HG02642 (cell line): Measurements from ENCODE around the gene NOTCH1.

Source experiments
- ATAC-seq: cut with Tn5 transposase; IDR thresholded peaks from one replicate; pipeline ENCODE4 v1.9.1; 2021; ENCODE audit warnings: mild to moderate bottlenecking; ENCODE audit not compliant: unreplicated experiment, poor library complexity

The NOTCH1 gene

DNA sequence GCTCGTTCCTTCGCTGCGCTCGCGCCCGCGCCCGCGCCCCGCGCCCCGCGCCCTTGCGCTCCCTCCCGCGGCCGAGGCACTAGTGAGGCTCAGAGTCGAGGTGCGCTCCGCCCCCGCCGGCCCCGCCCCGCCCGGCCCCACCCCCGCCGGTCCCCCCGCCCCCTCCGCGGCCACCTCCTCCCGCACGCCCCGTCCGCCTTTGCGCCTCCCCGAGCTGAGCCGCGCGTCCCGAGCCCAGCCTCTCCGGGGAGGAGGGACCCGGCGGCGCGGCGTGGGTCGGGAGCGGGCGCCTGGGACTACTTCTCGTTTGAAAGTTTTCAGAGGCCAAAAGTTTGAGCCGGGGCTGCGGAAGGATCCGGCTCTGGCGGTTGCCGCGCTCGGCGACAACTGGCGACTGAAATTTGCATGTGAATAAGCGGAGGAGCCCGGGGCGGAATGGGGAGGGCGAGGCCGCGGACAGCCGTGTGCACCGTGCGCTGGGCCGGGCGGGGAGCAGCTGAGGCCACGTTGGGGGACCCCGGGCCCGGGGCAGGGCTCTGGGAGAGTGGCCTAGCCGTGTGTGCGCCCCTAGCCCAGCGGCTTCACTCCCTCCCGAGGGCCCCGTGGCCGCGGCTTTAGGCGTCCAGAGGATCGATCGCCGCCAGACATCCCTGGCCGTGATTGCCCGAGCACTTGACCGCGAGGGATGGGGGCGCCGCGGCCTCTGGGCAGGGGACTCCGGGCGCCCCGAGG lies at the start of gene NOTCH1:
NOTCH1 (minus strand) TSS at position 84 of the 732 bp plus-strand sequence. CDS start 262 bp downstream, outside the sequence.
- ATAC-seq = peak; percentile 66

DNA sequence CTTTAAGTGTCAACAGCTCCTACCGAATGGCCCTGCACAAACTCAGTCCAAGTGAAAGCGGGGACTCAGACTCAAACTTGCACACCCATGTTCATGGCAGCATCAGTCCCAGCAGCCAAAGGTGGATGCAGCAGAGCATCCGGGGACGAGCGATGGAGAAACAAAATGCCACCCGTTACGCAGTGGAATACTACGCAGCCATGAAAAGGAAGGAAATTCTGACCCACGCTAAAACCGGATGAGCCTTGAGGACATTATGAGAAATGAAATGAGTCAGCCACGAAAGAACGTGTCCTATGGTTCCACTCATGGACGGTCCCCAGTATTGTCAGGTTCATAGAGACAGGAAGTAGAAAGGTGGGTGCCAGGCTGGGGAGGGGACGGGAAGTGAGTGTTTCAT lies 48.6 kb upstream of the NOTCH1 start:
- no peak for ATAC-seq

DNA sequence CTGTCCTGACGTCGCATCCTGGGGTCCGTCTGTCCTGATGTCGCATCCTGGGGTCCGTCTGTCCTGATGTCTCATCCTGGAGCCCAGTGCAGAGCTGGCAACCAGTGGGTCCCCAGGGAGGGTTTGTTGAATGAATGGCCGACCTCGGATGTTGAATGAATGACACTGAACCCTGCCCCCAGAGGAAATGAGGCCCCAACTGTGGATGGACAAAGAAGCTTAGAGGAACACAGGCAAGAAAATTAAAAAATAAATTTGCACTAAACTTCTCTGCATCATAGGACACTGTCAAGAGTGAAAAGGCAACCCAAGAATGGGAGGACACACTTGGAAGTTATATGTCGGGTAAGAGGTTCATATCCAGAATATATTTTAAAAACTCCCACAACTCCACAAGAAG lies 47.7 kb upstream of the NOTCH1 start:
- no peak for ATAC-seq

DNA sequence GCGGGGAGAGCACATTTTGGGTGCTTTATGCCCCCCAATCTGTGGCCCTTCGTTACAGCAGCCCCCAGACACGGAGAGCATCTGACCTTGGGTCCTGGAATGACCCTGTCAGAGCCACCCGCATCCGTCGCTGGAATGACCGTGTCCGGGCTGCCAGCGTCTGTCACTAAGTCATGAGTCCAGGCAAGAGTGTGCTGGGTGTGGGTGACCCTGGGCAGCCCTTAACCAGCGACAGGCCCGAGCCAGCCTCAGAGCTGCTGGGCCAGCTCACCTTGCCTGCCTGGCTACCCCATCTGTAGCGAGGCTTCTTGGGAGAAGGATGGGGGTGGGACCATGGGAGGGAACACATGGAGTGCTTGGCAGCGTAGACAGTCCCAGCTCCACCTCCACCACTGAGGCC lies 46.8 kb upstream of the NOTCH1 start:
- no peak for ATAC-seq

- ATAC-seq = no peak
These were observed 45.2 kb upstream of the NOTCH1 start for GRCh38 chr9:136590821-136591752.

DNA sequence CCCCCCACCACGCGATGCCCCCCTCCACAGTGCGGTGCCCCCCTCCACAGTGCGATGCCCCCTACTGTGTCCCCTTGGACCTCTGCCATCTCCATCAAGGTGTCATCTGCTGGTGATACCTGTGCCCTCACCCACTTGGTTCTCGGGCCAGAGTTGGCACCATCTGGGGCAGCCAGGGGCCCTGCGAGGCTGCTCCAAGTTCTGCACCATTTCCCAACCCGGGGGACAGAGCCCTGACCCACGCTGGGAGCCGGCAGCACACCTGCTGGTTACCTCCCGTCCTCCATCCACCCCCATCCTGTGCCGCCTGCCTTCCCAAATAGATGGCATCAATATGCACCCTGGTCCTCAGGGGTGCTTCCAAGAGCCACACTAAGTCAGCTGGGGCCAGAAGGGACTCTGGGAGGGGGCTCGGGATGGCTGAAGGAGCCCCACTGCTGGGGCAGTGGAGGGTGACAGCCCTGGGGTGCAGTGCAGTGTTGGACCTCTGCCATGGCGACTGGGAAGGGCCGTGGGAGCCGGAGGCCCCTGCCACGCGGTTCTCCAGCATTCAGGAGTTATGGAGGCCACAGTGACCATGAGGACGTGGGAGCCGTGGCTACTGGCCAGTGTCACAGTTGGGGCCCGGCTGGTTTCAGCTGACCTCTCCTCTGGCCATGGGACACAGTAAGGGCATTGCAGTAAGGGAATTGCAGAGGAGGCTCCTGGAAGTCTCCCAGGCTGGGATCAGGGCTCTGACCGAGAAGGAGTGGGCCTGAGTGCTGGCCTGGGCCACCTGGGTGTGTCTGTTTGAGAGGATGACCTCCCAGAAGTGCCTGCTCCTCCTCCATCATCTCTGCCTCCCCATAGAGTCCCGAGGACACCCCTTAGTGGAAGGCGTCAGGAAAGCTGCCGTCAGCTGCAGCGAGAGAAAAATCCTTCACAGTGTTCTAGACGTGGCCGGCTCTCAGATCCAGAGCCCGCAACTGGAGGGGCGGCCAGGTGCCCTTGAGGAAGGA lies 44.2 kb upstream of the NOTCH1 start:
- ATAC-seq = no peak

- no peak for ATAC-seq
These were observed 43.0 kb upstream of the NOTCH1 start for GRCh38 chr9:136588663-136589464.

DNA sequence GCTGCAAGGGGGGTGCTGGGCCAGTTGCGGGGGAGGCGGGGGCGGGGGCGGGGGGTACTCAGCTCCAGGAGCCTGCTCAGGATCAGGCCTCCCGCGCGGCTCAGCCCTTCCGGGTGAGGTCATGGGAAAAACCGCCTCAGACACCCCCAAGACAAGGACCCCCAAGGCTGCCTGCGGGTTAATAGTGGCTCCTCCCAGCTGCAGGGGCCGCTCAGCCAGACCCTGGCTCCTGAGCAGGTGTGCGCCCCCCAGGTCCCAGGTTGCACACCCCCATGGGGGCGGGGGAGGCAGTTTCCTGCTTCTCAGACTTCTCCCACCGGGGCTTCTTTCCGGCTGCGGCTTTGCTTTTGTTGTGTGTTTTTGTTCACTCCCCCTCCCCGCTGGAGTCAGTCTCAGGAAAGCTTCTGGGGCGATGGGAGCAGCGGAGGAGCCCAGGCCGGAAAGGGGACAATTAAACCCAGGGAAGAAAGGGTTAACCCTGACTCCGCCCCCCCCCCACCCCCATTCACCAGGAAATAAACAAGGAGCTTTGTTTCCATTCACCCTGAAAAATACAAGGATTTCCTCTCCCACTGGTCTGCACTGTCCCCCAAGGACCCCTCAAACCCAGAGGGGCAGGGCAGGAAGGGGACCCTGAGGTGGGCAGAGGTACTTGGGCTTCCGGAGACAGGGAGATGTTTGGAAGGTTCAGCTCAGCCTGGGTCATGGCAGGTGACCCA lies 42.3 kb upstream of the NOTCH1 start:
- no peak for ATAC-seq

DNA sequence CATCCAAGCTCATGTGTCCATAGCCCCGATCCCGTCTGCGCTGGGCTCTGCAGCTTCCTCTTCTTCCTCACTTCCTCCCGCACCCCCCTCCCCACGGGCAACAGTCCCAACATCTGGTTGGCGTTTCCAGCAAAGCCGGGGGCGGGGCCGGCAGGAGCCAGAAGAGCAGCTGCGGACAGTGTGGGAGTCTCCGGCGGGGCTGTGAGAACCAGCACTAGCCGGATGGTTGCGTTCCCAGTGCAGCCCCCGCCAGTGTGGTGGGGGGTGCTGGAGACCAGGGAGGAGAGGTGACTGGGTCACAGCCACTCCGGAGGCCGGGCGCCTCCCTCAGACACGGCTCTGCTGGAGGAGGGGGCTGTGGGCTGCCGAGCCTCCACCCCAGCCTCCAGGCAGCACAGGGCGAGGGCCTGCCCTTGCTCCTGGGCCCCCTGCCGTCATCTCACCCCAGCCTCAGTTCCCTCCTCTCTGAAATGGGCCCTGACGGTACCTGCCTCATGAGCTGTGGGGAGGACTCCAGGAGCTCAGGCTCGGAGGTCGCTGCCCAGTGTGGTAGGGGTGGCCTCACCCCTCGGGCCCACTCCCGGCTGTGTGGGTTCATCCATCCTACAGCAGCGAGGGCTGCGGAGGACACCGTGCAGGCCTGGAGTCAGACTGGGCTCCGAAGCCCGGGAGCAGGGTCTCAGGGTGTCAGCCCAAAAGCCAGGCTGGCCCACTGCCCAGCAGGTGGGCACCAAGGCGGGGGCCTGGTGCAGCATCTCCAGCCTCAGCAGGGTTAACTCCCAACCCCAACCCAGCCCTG lies 41.5 kb upstream of the NOTCH1 start:
- ATAC-seq = no peak

DNA sequence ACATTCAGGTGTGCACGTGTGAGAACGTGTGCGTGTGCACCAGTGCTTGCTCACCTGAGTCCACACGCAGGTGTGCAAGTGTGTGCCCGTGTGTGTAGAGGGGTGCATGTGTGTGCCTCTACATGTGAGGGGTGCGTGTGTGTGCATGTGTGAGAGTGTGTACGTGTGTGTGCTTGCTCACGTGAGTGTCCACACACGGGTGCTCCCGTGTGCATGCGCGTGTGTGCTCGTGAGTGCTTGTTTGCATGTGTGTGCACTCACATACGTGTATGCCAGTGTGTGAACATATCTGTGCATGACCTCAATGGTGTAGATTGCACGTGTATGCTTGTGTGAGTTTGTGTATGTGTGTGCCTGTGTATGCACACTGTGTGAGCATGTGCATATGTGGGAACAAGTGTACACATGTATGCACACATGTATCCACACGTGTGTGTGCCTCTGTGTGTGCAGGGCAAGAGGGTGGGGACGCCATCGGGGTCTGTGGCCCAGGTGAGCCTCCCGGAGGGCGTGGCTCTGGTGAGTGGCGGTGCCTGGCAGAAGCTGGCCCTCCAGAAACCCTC lies 40.6 kb upstream of the NOTCH1 start:
- ATAC-seq = no peak

DNA sequence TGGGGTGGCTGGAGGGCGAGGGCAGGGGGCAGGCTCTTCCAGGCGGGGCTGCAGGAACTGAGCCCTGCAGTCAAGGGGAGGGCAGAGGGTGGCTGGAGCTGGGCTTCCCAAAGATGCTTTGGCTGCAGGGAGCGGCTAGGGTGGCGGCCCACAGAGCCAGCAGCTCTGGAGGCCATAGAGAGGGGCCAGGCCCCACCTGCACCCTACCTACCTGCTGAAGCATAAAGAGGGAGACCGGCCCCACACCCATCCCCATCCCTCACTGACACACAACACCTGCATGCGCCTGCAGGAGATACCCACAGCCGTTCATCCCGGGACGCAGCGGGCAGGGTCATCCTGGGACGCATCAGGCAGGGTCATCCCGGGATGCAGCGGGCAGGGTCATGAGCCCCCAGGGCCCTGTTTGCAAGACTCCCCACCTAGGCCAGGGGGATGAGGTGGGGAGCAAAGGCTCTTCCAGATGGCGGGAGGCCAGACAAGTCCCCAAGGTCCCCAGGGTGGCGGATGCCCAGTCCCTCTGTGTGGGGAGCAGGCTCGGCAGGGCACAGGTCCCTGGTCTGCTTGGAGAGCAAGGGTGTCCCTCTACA lies 39.8 kb upstream of the NOTCH1 start:
- no peak for ATAC-seq

DNA sequence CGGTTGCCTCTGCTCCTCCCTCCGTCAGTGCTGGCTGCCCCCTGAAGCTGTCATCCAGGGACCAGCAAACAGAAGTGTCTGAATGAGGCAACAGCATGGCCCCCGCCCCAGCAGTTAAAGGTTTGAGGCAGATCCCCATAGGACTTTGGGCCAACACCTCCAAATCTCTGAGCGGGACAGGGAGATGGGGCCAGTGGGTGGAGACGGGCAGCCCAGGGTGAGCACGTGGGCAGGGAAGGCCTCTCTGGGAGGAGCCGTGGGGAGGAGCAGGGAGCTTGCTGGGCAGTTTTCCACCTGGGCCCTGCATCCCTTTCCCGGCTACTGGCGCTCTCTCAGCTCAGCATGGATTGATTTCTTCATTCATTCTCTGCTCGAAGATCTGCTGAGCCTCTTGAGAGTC lies 39.1 kb upstream of the NOTCH1 start:
- no peak for ATAC-seq

DNA sequence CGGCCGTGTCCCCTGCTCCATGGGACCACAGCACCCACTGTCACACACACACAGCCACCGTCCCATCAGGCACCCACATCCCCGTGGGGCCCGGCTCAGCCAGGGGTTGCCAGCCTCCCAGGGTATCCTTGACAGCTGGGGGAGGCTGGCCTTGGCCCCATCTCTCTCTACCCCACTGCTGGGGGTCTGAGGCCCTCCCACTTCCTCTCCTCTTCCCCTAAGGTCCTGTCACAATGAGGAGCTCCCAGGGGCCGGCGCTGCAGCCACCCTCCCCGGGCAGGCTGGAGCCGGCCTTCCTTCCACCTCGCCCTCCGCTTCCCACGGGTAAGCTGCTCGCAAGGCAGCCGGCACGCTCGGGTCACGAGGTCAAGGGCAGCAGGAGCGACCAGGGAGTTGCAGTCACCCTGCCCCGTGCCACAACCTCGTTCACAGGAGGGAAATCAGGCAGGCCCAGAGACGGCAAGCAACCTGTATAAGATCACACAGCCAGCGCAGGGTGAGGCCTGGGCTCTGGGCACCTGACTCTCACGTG lies 38.6 kb upstream of the NOTCH1 start:
- no peak for ATAC-seq

GRCh38 chr9:136582977-136583735 lies 37.3 kb upstream of the NOTCH1 start:
- no peak for ATAC-seq

- ATAC-seq = no peak
These were observed 36.0 kb upstream of the NOTCH1 start for GRCh38 chr9:136581614-136582447.
